ENCODE measurements around the gene MKNK1.

GRCh38 chr1:46523496-46524353 is 80.3 kb downstream of the MKNK1 start:
- TF ChIP-seq GATA2 (IDR thresholded peaks at IDR 0.05; ENCODE audit: low read depth, low read length) (no peak), GATA3 (IDR thresholded peaks at IDR 0.05; ENCODE audit: low read depth, low read length) (no peak)
